ENCODE data around the gene MAN1A1. TPM values are rescaled to one million over a fixed set of nuclear protein-coding genes. Genes with fewer than 3 reads are reported as not detected.
A peak's percentile ranks its signal among the peaks of the same experiment; 100 is the strongest.

MAN1A1 gene
- total and polyA plus RNA-seq, 2 of the 4 experiments (the other 2 are of a cell fraction) = 5.9 to 6.4 TPM

GRCh38 chr6:119215885-119216590 is 133.5 kb downstream of the MAN1A1 start:
- no peak overlapping the region for H2AK9ac ChIP-seq (replicated peaks; ENCODE audit: low read depth, low read length, poor library complexity)
- H2BK15ac ChIP-seq (ENCODE audit: low read depth, low read length) = no peak overlapping the region
- H4K91ac ChIP-seq (ENCODE audit: insufficient read depth, low read depth, low read length) = 0 out of 2 replicates have a peak overlapping the region, but pooled peaks have one; percentile 25
- H2AK5ac ChIP-seq (ENCODE audit: low read depth, low read length) = no peak overlapping the region; the same call in 1 of the 2 replicates
- ATAC-seq (ENCODE audit: low read depth) = peak; percentile 21; the same call in 1 of the 2 replicates
- BruUV-seq (replicated peaks) = no TSS peak
- 94% methylated on average over 6 of the region's 9 CpGs; no CpG with 5 or more reads in 1 of the 2 experiments for WGBS, 2 experiments (ENCODE audit: extremely low coverage in 2 of 2, insufficient read length in 1 of 2)
- no peaks in the 10 kb centered on the region for H4K20me1 ChIP-seq (ENCODE audit: insufficient read depth, low read length)
- no peak overlapping the region for H3K23ac ChIP-seq (ENCODE audit: low read depth, low read length)
- no peaks in the 10 kb centered on the region for H3K36me3 ChIP-seq (ENCODE audit: control insufficient read depth, insufficient read depth, low read length)
- 0 out of 2 replicates have a peak overlapping the region, but pooled peaks have one; percentile 6 for H3K18ac ChIP-seq (ENCODE audit: low read depth, low read length)
- H3K9me1 ChIP-seq (ENCODE audit: insufficient read depth, low read length) = no peaks in the 10 kb centered on the region
- H3K27ac ChIP-seq (ENCODE audit: insufficient read depth, low read length) = no peak overlapping the region
- in situ Hi-C loops (cut with MboI; ENCODE audit: low sequenced_read_pairs) (no loop called here), dilution Hi-C loops (cut with HindIII; ENCODE audit: low sequenced_read_pairs, unreplicated experiment) (no loop called here), intact Hi-C loops (cut with micrococcal nuclease) (no loop called here)
- no peak overlapping the region for H2BK5ac ChIP-seq (ENCODE audit: low read depth, low read length, poor library complexity, severe bottlenecking)
- H3K4ac ChIP-seq (ENCODE audit: low read depth, low read length) = no peak overlapping the region
- H2BK120ac ChIP-seq (ENCODE audit: low read depth, low read length) = no peak overlapping the region
- H3K27me3 ChIP-seq (ENCODE audit: control insufficient read depth, insufficient read depth, low read length) = no peaks in the 10 kb centered on the region
- no peak overlapping the region for H4K5ac ChIP-seq (ENCODE audit: low read depth, low read length)
- H3K4me2 ChIP-seq (ENCODE audit: low read depth, low read length) = no peak overlapping the region
- POLR2A ChIA-PET (ENCODE audit: unreplicated experiment) = no interaction called here
- H3K56ac ChIP-seq (ENCODE audit: extremely low read depth, insufficient read depth, low read length) = no peak overlapping the region
- H3K4me1 ChIP-seq (ENCODE audit: control insufficient read depth, insufficient read depth, low read length) = no peaks in the 10 kb centered on the region; the same call in 1 of the 2 replicates
- DNase-seq = no peak
- H2BK20ac ChIP-seq (ENCODE audit: low read depth, low read length) = no peak overlapping the region
- H3K4me3 ChIP-seq (ENCODE audit: insufficient read depth, low read depth, low read length) = no peak overlapping the region
- no peak overlapping the region for H3K14ac ChIP-seq (replicated peaks; ENCODE audit: low read depth, low read length)
- H2AFZ ChIP-seq (replicated peaks; ENCODE audit: low read length, poor library complexity) = no peak overlapping the region
- no peaks in the 10 kb centered on the region for H3K9me3 ChIP-seq (ENCODE audit: control insufficient read depth, insufficient read depth, low read length)
- CTCF ChIA-PET = no interaction called here
- TF ChIP-seq RCOR1 (IDR thresholded peaks at IDR 0.05; ENCODE audit: insufficient replicate concordance, low read length) (no peak), CEBPB (IDR thresholded peaks at IDR 0.05; ENCODE audit: low read depth, low read length) (no peak), CHD1 (IDR thresholded peaks at IDR 0.05; ENCODE audit: low read depth, low read length) (no peak), RAD21 (IDR thresholded peaks at IDR 0.05; ENCODE audit: low read length) (no peak), POLR2A (IDR thresholded peaks at IDR 0.05; ENCODE audit: low read depth, low read length) (no peak), ELK1 (IDR thresholded peaks at IDR 0.05; ENCODE audit: borderline replicate concordance, low read depth, low read length) (no peak), CTCF (conservative IDR thresholded peaks at IDR 0.05; ENCODE audit: low read depth, low read length) (no peak), USF2 (IDR thresholded peaks at IDR 0.05; ENCODE audit: low read depth, low read length) (no peak), BHLHE40 (IDR thresholded peaks at IDR 0.05; ENCODE audit: low read depth, low read length) (no peak), MAZ (IDR thresholded peaks at IDR 0.05; ENCODE audit: borderline replicate concordance, low read depth, low read length) (no peak), MXI1 (IDR thresholded peaks at IDR 0.05; ENCODE audit: borderline replicate concordance, low read depth, low read length) (no peak), MAFK (IDR thresholded peaks at IDR 0.05; ENCODE audit: low read depth, low read length) (no peak), RFX5 (IDR thresholded peaks at IDR 0.05; ENCODE audit: low read depth, low read length) (no peak), NFE2L2 (IDR thresholded peaks at IDR 0.05; ENCODE audit: low read depth, low read length) (no peak), SMC3 (IDR thresholded peaks at IDR 0.05; ENCODE audit: low read depth, low read length) (no peak), FOS (IDR thresholded peaks at IDR 0.05; ENCODE audit: low read depth, low read length) (no peak)
- no peaks in the 10 kb centered on the region for H3K79me1 ChIP-seq (ENCODE audit: low read depth in 1 of 2, low read length in 2 of 2)
- no peak overlapping the region for H3K9ac ChIP-seq (ENCODE audit: low read depth, low read length)
- no peak overlapping the region for H4K8ac ChIP-seq (ENCODE audit: low read depth in 2 of 2, low read length in 2 of 2)
